NCI-H748 treated with DMSO at 0.1 percent for 48 hours (cell line): ENCODE results near the gene EFCAB6.

Experiments
- DNase-seq: peaks from one replicate; lab custom pipeline; 2025; lab: John Stamatoyannopoulos, UW

Gene EFCAB6

GRCh38 chr22:43812149-43812842 lies at the start of gene EFCAB6:
Gene EFCAB6, minus strand, starts transcription at chr22:43812305. Its CDS starts 29,987 bp downstream, at chr22:43782318.
- DNase-seq: peak; percentile 94

- DNase-seq: no peak
These were observed 49.4 kb upstream of the EFCAB6 start for GRCh38 chr22:43861529-43861928.

- no peak for DNase-seq
These were observed 48.7 kb upstream of the EFCAB6 start for GRCh38 chr22:43860831-43861230.

GRCh38 chr22:43860126-43860525 lies 48.0 kb upstream of the EFCAB6 start:
- DNase-seq: no peak

GRCh38 chr22:43859621-43860020 lies 47.5 kb upstream of the EFCAB6 start:
- no peak for DNase-seq

- DNase-seq: no peak
These were observed 47.1 kb upstream of the EFCAB6 start for GRCh38 chr22:43859176-43859575.

GRCh38 chr22:43858156-43858895 lies 46.2 kb upstream of the EFCAB6 start:
- no peak for DNase-seq

GRCh38 chr22:43857367-43857766 lies 45.3 kb upstream of the EFCAB6 start:
- DNase-seq: no peak

GRCh38 chr22:43855431-43855830 lies 43.3 kb upstream of the EFCAB6 start:
- no peak for DNase-seq

- DNase-seq: no peak
These were observed 42.7 kb upstream of the EFCAB6 start for GRCh38 chr22:43854786-43855271.

GRCh38 chr22:43854121-43854785 lies 42.1 kb upstream of the EFCAB6 start:
- no peak for DNase-seq

GRCh38 chr22:43853328-43853931 lies 41.3 kb upstream of the EFCAB6 start:
- DNase-seq: no peak

- DNase-seq: no peak
These were observed 40.6 kb upstream of the EFCAB6 start for GRCh38 chr22:43852573-43853327.

- no peak for DNase-seq
These were observed 39.8 kb upstream of the EFCAB6 start for GRCh38 chr22:43851979-43852307.

- DNase-seq: no peak
These were observed 39.2 kb upstream of the EFCAB6 start for GRCh38 chr22:43851058-43851978.

GRCh38 chr22:43850529-43850928 lies 38.4 kb upstream of the EFCAB6 start:
- DNase-seq: no peak

GRCh38 chr22:43849731-43850130 lies 37.6 kb upstream of the EFCAB6 start:
- DNase-seq: no peak

GRCh38 chr22:43848366-43849171 lies 36.5 kb upstream of the EFCAB6 start:
- no peak for DNase-seq

- DNase-seq: no peak
These were observed 35.5 kb upstream of the EFCAB6 start for GRCh38 chr22:43847376-43848289.
